ENCODE data around the gene SRBD1. TPM values are rescaled to one million over a fixed set of nuclear protein-coding genes. Genes with fewer than 3 reads are reported as not detected.

Gene SRBD1
- total RNA-seq, 1 experiment from 2014 or later: 16.5 TPM

DNA sequence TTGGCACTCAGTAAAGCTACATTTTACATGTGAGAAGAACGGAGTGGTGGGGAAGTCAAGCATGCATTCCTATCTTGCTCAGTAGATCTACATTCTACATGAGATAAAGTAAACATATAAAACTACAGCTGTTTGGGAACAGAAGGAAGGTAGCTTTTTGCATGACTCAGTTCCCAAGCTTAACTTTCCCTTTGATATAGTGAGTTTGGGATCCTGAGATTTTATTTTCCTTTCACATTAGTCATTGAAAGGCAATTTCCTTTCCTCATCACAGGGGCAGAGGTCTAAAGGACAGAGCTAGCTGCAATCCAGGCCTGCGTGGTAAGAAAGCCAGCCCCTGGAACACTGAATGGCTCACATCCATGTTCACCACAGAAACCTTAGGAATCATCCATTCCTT is 257.2 kb downstream of the SRBD1 start:
- no peak for DNase-seq (ENCODE audit: low spot score)
- in situ Hi-C loops (cut with HindIII; ENCODE audit: low sequenced_read_pairs): no loop called here

DNA sequence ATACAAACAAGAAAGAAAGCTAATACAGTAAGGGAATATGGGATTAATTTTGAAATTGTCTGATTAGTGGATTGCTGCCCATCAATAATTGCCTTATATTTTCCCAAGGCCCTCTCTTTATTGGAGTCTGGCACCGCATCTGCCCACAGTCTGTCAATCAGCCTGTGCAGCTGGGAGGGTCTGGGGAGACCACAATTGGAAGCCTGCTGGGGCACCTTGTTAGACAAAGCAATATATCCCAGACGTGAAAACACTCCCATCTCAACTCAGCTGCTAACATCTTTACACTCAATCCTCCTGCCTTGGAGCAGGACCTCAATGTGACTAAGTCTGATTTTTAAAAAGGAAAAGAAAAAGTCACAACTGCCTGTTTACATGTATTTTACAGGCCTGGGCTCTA is 258.6 kb downstream of the SRBD1 start:
- in situ Hi-C loops (cut with HindIII; ENCODE audit: low sequenced_read_pairs): no loop called here
- DNase-seq (ENCODE audit: low spot score): no peak

- in situ Hi-C loops (cut with HindIII; ENCODE audit: low sequenced_read_pairs): no loop called here
- no peak for DNase-seq (ENCODE audit: low spot score)
Observed at GRCh38 chr2:45345331-45346234, 265.5 kb downstream of the SRBD1 start.

GRCh38 chr2:45344502-45344901 is 266.6 kb downstream of the SRBD1 start:
- in situ Hi-C loops (cut with HindIII; ENCODE audit: low sequenced_read_pairs): no loop called here
- no peak for DNase-seq (ENCODE audit: low spot score)

DNA sequence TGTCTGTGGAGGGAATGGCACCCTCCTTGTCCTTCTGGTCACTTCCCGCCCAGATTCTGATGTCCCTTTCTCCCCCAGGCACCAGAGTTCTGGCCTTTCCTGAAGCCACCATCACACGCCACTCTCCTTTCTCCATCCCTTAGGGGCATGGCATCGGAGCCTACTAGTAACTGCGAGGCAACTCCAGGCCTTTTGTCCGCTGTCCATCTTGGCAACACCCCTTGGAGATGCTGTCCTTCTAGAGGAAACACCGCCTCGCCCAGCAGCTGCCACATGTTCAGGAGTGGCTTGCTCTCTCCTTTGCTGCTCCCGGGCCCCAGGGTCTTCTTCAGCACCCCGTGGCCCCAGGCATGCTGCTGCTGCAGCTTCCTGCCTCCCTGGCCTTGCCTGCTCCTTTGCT is 267.0 kb downstream of the SRBD1 start:
- in situ Hi-C loops (cut with HindIII; ENCODE audit: low sequenced_read_pairs): no loop called here

GRCh38 chr2:45343251-45344017 is 267.6 kb downstream of the SRBD1 start:
- in situ Hi-C loops (cut with HindIII; ENCODE audit: low sequenced_read_pairs): no loop called here
- DNase-seq (ENCODE audit: low spot score): no peak

More for the DNA sequence above, 267.0 kb downstream of the SRBD1 start:
- no peak for DNase-seq (ENCODE audit: low spot score)

- no peak for DNase-seq (ENCODE audit: low spot score)
- in situ Hi-C loops (cut with HindIII; ENCODE audit: low sequenced_read_pairs): no loop called here
Observed at GRCh38 chr2:45340318-45340717, 270.7 kb downstream of the SRBD1 start.

GRCh38 chr2:45339253-45339652 is 271.8 kb downstream of the SRBD1 start:
- in situ Hi-C loops (cut with HindIII; ENCODE audit: low sequenced_read_pairs): no loop called here
- DNase-seq (ENCODE audit: low spot score): no peak

Other genes starting within 250 kb of the SRBD1 start
- gene PRKCE, start 40.4 kb upstream of the SRBD1 start, total RNA-seq (2014; rRNA removed; shearing (Covaris generic)): 3.9 TPM in 2 replicates

Data from G401 (cell line).